GM19397 (cell line): ENCODE results near the gene MAML2.

Experiments
- ATAC-seq: cut with Tn5 transposase; IDR thresholded peaks from one replicate; pipeline ENCODE4 v1.9.1; 2021; ENCODE audit warnings: mild to moderate bottlenecking, moderate library complexity; ENCODE audit not compliant: unreplicated experiment

The MAML2 gene

DNA sequence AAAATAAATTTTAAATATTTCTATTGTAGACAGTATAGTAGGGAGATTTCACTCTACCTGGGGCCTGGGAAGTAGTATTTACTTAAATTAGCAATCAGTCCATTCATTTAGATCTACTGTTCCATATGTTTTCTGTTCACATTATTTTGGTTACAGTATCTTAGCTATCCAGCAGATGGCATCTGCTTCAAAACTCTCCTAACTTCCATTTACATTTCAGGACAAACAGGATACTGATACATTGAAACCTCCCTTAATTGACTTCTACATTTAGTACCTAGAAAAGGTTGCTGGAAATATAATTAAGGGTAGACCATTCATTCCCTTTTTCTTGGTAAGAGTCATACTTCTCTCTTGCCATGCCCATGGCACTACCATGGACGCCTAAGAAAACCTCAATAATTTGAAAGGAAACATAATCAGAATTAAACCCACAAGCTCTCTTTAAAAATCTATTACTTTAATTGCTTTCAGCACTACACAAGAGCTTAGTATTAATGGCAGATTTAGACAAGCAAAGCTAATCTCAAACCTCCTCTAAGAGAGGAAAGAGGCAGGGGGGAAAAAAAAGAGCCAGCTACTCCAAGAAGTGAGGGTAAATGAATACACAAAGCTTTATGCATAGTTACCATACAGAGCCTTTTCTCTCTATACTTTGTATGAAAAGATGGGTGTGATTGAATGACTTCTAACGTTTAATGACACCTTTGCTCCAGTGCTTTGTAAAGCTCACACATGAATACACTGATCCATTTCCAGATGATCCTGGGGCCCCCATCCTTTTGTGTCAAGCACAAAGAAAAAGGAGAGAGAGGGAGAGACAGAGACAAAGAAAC lies 287.9 kb downstream of the MAML2 start:
- no peak for ATAC-seq

DNA sequence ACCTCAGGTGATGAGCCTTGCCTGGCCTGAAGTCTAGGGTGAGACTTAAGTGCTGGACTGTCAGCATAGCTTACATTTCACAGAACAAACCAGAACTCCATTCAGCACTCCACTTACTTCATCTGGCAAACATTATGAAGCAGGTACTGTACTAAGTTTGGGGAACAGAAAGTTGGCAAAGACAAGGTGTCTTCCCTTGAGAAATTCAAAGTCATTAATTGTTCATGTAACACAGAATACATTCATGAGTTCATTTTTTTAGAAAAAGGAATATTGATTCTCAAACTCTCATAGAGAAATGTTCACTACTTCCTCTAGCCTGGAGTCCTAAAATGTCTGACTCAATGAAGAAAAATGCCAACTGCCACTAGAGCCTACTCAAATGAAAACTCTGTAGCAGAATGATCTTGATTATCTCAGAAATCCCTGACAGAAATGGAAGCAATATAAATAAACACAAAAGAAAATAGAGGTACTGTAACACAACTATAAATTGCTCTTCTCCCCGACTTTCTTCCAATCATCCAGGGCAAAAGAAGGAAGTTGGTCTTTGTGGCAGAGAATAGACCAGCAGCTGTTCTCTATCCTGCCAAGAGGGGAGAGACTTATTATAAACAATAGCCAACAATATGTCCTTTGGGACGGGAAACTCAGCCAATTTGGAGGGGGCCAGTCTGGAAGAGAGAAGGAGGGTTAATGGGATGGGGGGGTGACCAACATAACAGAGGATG lies 289.9 kb downstream of the MAML2 start:
- no peak for ATAC-seq

DNA sequence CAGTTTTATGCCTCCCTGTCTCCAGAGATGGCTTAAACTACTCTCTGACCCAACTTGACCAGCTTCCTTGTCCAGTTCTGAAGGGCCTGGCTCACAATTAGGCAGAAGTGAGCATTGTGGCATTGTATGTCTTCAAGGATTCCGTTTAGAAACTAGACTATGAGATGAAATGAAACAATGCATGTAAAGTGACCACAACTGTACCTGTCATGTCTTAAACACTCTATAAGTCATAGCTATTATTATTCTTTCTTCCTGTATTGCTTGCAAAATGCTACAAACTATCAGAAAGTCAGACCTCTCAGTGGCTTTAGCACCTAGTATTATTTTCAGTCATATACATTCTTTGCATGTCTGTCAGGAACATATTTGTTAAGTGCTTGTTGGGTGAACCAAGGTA lies 291.2 kb downstream of the MAML2 start:
- peak; percentile 88 for ATAC-seq

- no peak for ATAC-seq
Observed at GRCh38 chr11:96050435-96051182, 292.4 kb downstream of the MAML2 start.

GRCh38 chr11:96049426-96049825 lies 293.6 kb downstream of the MAML2 start:
- no peak for ATAC-seq

- no peak for ATAC-seq
Observed at GRCh38 chr11:96045622-96046456, 297.2 kb downstream of the MAML2 start.

DNA sequence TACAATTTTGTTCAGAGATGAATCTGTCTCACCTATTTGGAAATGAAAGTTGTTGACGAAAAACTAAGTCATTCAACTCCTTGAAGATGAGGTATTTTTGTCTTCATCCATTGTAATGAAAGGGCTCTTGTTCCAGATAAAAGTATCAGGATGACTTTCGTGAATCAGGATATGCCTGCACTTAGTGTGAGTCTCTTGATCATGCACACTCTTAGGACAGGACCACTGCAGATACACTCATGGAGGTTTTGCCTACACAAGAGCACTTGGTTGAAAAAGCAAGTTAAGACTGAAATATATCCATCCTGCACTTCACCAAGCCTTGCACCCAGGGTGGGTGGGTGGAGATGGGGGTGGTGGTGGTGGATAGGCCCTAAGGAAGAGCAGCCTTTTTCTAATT lies 298.2 kb downstream of the MAML2 start:
- no peak for ATAC-seq

DNA sequence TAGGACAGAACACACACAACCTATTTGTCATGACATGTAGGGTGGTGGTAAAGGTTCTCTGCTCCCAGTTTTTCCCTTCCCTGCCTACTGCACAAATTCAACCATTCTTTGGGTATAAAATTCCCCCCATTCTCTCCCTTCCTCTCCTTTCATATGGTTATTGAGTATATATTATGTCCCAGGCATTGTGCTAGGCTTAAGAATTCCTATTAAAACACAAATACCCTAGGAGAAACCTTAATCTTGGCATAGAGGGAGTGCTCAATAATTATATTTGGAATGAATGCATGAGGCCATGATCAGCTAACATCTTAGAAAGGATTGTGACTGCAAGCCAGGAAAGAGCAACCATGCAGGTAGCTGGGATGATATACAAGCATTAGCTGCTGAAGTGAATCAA lies 298.7 kb downstream of the MAML2 start:
- no peak for ATAC-seq

DNA sequence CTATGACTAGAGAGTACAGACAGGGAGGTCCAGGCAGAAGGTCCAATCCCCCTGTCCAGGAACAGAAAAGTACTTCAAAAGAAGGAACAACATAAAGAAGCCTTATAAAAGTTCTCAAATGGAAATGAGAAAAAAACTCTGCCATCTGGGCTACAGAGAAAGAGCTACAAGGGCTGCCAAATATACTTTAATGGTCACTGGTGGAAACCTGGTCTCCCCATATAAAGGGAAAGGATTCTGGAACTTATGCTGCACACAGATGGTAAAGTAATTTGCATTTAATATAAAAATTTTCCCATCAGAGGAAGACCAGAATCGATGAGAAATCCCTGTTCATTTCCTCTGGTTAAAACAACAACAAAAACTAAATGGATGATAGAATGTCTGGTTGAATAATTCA lies 299.7 kb downstream of the MAML2 start:
- ATAC-seq, result no peak

DNA sequence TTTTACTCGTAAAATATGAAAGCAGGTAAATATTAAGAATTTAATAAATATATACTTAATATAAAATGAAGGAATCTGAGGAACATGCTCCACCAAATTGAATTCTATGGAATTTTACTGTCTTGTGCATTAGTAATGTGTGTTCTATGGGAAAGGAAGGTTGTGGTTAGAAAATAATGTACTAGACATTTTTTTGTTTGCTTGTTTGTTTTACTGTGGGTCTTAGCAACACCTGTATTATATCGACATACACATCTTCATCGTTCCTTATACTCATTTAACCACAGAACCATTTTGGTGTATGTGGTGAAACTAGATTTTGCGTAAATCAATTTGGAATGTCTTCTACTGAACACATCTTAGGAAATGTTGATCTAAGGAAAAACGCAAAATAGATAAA lies 304.9 kb downstream of the MAML2 start:
- no peak for ATAC-seq

DNA sequence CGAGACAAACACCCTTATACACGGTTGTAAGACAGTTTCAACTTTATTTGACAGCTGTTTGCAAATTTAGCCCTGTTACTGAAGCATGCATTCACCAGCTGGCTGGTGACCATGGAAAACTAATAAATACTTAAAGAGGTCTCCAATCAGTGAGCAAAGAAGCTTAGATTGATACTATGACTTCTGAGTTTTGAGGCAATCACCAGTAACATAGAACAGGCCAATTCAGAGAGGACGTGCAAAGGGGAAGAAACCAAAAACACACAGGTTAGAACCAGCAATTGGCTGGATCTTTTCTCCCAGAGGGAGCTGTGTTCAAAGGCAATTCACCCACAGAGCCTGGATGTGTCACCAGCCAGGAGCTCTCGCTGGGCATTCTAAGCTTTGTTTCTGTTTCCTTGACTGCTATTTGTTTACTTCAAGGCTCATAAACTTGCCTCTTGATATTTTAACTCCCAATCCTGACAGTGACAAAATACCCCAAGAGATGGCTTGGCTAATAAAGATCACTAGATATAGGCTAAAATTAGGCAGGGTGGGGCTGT lies 305.5 kb downstream of the MAML2 start:
- ATAC-seq, result no peak

- ATAC-seq, result no peak
Observed at GRCh38 chr11:96036863-96037262, 306.1 kb downstream of the MAML2 start.

GRCh38 chr11:96035740-96036078 lies 307.3 kb downstream of the MAML2 start:
- no peak for ATAC-seq

DNA sequence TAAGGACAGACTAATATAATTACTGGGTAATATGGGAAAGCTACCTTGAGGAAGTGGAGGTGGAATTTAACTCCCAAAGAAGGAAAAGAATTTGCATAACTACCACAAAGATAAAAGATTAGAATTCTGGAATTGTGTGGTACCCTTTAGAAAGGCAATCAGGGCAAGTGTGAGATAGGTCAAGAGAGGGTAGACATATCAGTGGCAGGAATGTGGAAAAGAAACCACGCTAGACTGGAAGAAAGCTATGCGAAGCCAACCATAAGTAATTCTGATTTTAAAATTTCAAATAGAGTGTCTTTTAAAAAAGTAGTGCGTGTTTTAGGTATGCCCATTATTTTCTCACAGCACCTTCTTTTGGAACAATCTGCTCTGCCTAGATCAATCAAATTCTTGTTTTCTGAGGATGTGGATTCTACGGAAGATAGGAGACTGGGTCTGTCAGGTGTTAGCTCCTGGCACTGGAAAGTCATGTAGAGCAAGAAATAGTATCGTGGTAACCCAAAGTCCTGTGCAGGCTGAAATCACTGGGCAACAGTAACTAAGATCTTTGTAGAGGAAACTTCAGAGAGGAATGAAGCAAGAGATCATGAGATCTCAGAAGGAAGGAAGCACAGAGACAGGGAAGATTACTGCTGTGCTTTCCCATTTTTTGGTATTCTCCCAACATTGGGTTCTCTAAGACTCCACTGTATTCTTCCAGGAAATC lies 307.8 kb downstream of the MAML2 start:
- ATAC-seq, result no peak

- no peak for ATAC-seq
Observed at GRCh38 chr11:96033599-96033998, 309.4 kb downstream of the MAML2 start.

DNA sequence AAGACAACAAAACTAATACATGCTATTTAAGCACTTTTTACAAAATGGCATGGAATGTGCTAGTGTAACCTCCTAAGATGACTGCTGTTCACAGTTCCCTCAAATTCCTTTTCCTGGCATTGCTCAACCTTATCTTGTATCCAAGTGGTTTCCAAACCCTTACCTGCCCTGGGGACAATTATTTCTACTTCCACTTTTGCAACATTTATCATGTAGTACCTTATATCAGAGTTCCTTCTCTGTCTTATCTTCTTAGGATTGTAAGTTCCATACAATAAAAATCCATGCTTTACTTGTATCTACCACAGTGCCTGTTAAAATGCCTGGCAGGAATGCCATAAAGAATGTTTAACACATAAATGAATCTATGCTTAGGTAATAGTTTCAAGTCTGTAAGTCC lies 309.9 kb downstream of the MAML2 start:
- ATAC-seq, result no peak

GRCh38 chr11:96028746-96029145 lies 314.2 kb downstream of the MAML2 start:
- no peak for ATAC-seq

DNA sequence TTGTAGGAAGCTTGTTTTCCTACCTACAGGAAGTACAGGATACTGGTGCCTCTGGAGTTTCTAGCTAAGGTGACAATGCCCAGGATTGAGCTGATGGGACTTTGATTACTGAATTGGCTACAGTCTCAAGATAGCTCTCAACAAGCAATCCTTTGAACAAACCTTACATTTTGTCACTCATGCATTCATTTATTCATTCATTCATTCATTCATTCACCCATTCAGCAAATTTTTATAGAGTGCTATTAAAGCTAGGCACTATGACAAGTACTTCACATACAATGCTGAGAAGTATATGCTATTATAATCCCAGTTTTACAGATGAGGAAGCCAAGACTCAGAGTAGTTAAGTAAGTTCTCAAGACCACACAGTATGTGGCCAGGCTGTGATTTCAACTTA lies 316.0 kb downstream of the MAML2 start:
- no peak for ATAC-seq

DNA sequence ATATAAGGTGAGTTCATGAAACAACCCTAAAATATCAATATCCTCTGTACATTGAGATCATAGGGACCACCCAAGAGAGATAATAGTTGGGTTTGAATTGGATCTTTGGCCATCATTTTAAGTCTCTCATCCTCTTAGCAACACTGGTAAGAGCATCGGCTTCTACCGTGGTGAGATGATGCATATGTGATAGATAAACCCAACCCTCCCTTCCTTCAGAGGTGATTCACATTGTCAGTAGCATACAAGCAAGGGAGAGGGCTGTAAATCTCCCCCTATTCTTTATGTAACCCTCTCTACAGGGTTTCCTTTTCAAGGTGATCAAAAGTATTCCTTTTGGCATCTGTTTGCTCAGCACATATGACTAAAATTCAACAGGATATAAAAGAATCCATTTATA lies 316.7 kb downstream of the MAML2 start:
- no peak for ATAC-seq

DNA sequence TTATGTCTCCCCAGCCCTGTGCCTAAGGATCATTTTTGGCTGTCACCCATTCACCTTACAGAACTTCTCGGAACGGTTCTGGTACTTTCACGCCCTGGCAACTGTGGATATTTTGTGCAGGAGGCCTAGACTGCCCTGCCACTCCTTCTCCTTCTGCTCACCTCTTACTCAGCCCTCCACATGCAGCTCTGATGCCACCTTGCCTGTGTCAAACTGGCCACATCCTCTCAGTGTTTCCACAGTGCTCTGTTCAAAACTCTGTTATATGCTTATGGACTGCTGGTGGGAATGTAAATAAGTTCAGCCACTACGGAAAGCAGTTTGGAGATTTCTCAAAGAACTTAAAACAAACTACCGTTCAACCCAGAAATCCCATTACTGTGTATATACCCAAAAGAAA lies 318.3 kb downstream of the MAML2 start:
- ATAC-seq, result no peak
